Heart left ventricle (tissue), 16 donors: ENCODE results near the gene SLC47A2. TPM values are rescaled to one million over a fixed set of nuclear protein-coding genes. Genes with fewer than 3 reads are reported as not detected.

Experiments
- ATAC-seq, 4 donors: fragments of 200-7000 bp; cut with Tn5 transposase; one replicate each; pipeline ENCODE4 v1.9.1; 2020 to 2022; ENCODE audit warnings: moderate library complexity in 4 of 4, mild to moderate bottlenecking in 3 of 4, moderate number of reproducible peaks in 1 of 4
- DNase-seq, 5 donors: peaks; one replicate each; pipeline ENCODE4 v3.0.0-alpha.2; 2020
- H3K27ac ChIP-seq, 12 donors: fragments of 200-600 bp; sonication (generic) in 4 of 12; one replicate each; pipeline versions ENCODE4 v1.5.0 to v1.8.0; 2016 to 2022; ENCODE audit warnings: mild to moderate bottlenecking in 2 of 12
- H3K27me3 ChIP-seq, 9 donors: fragments of 200-600 bp; sonication (generic) in 2 of 9; one replicate each; pipeline versions ENCODE4 v1.5.1 to v1.8.0; 2016 to 2022; ENCODE audit warnings: mild to moderate bottlenecking in 3 of 9
- H3K36me3 ChIP-seq, 9 donors: fragments of 200-600 bp; sonication (generic) in 2 of 9; one replicate each; pipeline versions ENCODE4 v1.5.0 to v1.8.0; 2018 to 2022; ENCODE audit warnings: mild to moderate bottlenecking in 2 of 9
- H3K4me1 ChIP-seq, 12 donors: fragments of 200-600 bp; sonication (generic) in 4 of 12; one replicate each; pipeline versions ENCODE4 v1.5.0 to v1.8.0; 2016 to 2022; ENCODE audit warnings: mild to moderate bottlenecking in 3 of 12
- H3K4me3 ChIP-seq, 12 donors: fragments of 200-600 bp; sonication (generic) in 4 of 12; one replicate each; pipeline versions ENCODE4 v1.5.0 to v1.8.0; 2017 to 2022; ENCODE audit warnings: mild to moderate bottlenecking in 9 of 12, moderate library complexity in 4 of 12
- H3K9me3 ChIP-seq, 12 donors: fragments of 200-600 bp; sonication (generic) in 4 of 12; one replicate each; pipeline versions ENCODE4 v1.5.0 to v1.8.0; 2016 to 2022; ENCODE audit warnings: mild to moderate bottlenecking in 1 of 12
- CTCF ChIP-seq, 12 donors: fragments of 200-600 bp; sonication (generic) in 4 of 12; IDR thresholded peaks; one replicate each; pipeline versions ENCODE4 v1.5.0 to v1.8.0; 2018 to 2022; ENCODE audit warnings: antibody characterized with exemption in 12 of 12, mild to moderate bottlenecking in 5 of 12
- POLR2A ChIP-seq, 2 donors: fragments of 450-650 bp; IDR thresholded peaks; one replicate each; pipeline ENCODE4 v1.6.1; 2017; ENCODE audit warnings: antibody characterized with exemption in 2 of 2, mild to moderate bottlenecking in 2 of 2, moderate library complexity in 2 of 2
- WGBS, 4 donors: extraction: QIAGEN DNeasy Blood & Tissue Kit in 2 of 4; methylation state at CpG; one replicate each; pipeline versions ENCODE4 v1.1.5 to v1.1.7; 2013 to 2018; 5-methylcytosine and 5-hydroxymethylcytosine counted together
- intact Hi-C, 10 donors: fragments of 100-400 bp; cut with DNase I; formaldehyde crosslinking; loops; one replicate each; pipeline versions ENCODE4 v1.11.1 to v1.14.2; 2022
- polyA plus RNA-seq, 2 donors: library from polyadenylated mRNA; stranded (reverse); fragments of 200-250 nt; gene quantifications; one replicate each; pipeline ENCODE4 v1.2.3, GENCODE V29; 2013
- total RNA-seq, 9 donors: library from RNA; depleted of rRNA in 2 of 9; stranded (reverse); fragments of >200 nt in 2 of 9; fragmentation: NEBNext Ultra II Directional in 3 of 9; extraction: Animal tissue kit (Norgen Biotek cat#: 25700) in 3 of 9; gene quantifications; one replicate each; pipeline versions ENCODE4 v1.1.0 to v1.2.4, GENCODE V29; 2016 to 2023
- donor health status: ischemic (EF 13 %, LVEDD 7.1; RV severe dilation, severe dysfunction).
- donor health status: healthy with polysubstance abuse.
- donor health status: DM: no; HTN: yes; CAD: no.
- donor health status: DM: no; HTN: no; CAD: no.
- donor health status: ischemic (EF 25% LVEDD 6.9; RV normal size, moderate dysfunction).
- donor health status: ischemic (EF 25% LVEDD 5.7; RV mildly dilated, moderate dysfunction).
- donor health status: healthy.
- donor health status: DM: yes; HTN: yes; CAD: no.
- donor health status: ischemic (EF 35%, LVEDD 5.7; RV mildly dilated, moderate dysfunction).
- donor health status: nonischemic (EF 11% LVEDD 7.7; RV severe dilation, severe dysfunction).
- donor health status: DM: yes; HTN: yes; CAD: no.
- donor health status: PGD.
- donor health status: ischemic (EF 29% LVEDD 5.4; RV normal size, mild dysfunction).
- donor health status: nonischemic (EF 23%, LVEDD 6.1; RV moderate dilation, normal function).

SLC47A2 gene
- total and polyA plus RNA-seq, 11 donors: 0.32 TPM; not detected in 10

GRCh38 chr17:19738073-19738449 lies 21.7 kb upstream of the SLC47A2 start:
- DNase-seq: peak in 1 of 5 donors; percentile 40
- WGBS, 4 donors: 90 to 98% (median 95%) methylated on average over 13 to 14 of the region's 14 CpGs
- intact Hi-C loops: no loop called here
- Histone ChIP-seq H3K36me3 (no peaks in the 10 kb centered on the region), H3K27ac (no peak overlapping the region), H3K4me3 (no peak overlapping the region), H3K4me1 (no peaks in the 10 kb centered on the region), H3K9me3 (no peaks in the 10 kb centered on the region), H3K27me3 (no peaks in the 10 kb centered on the region)
- no peak for TF ChIP-seq CTCF (IDR thresholded peaks at IDR 0.05)
- no peak for TF ChIP-seq POLR2A (IDR thresholded peaks at IDR 0.05)
- ATAC-seq: peak in 1 of 4 donors; percentile 8

- Histone ChIP-seq H3K27ac (no peak overlapping the region), H3K36me3 (no peaks in the 10 kb centered on the region), H3K9me3 (no peaks in the 10 kb centered on the region), H3K27me3 (no peaks in the 10 kb centered on the region), H3K4me1 (no peaks in the 10 kb centered on the region), H3K4me3 (no peak overlapping the region)
- DNase-seq (peak in 1 of 5 donors; percentile 31), ATAC-seq (no peak)
- TF ChIP-seq CTCF (IDR thresholded peaks at IDR 0.05) (no peak), POLR2A (IDR thresholded peaks at IDR 0.05) (no peak)
- WGBS, 4 donors: 78 to 86% (median 81%) methylated on average over 15 of the region's 15 CpGs
- intact Hi-C loops: no loop called here
Measured at GRCh38 chr17:19737305-19738072, 21.1 kb upstream of the SLC47A2 start.

- no peak for ATAC-seq
- DNase-seq: peak in 1 of 5 donors; percentile 35
- no peaks in the 10 kb centered on the region for H3K9me3 ChIP-seq
- no peaks in the 10 kb centered on the region for H3K36me3 ChIP-seq
- WGBS, 4 donors: 66 to 74% (median 70%) methylated on average over 11 of the region's 11 CpGs
- no peak overlapping the region for H3K4me3 ChIP-seq
- peaks cover 0 to 4% (median 0%) of the 10 kb centered on the region in 12 donors for H3K4me1 ChIP-seq
- intact Hi-C loops: no loop called here
- no peak overlapping the region for H3K27ac ChIP-seq
- no peaks in the 10 kb centered on the region for H3K27me3 ChIP-seq
- no peak for TF ChIP-seq CTCF (IDR thresholded peaks at IDR 0.05)
- no peak for TF ChIP-seq POLR2A (IDR thresholded peaks at IDR 0.05)
Measured at GRCh38 chr17:19736071-19736470, 19.7 kb upstream of the SLC47A2 start.

- TF ChIP-seq CTCF (IDR thresholded peaks at IDR 0.05) (no peak), POLR2A (IDR thresholded peaks at IDR 0.05) (no peak)
- Histone ChIP-seq H3K4me1 (peaks cover 0 to 10% (median 0%) of the 10 kb centered on the region in 12 donors), H3K27me3 (no peaks in the 10 kb centered on the region), H3K36me3 (no peaks in the 10 kb centered on the region), H3K9me3 (no peaks in the 10 kb centered on the region), H3K27ac (no peak overlapping the region), H3K4me3 (no peak overlapping the region)
- DNase-seq: no peak
- intact Hi-C loops: no loop called here
- 79 to 81% (median 80%) methylated on average over 11 of the region's 11 CpGs for WGBS, 4 donors
- ATAC-seq: no peak
Measured at GRCh38 chr17:19733953-19734526, 17.7 kb upstream of the SLC47A2 start.
